PC-3 (cell line): ENCODE results near the gene FARP1. TPM values are rescaled to one million over a fixed set of nuclear protein-coding genes. Genes with fewer than 3 reads are reported as not detected.

Experiments
- ATAC-seq: fragments of 200-7000 bp; cut with Tn5 transposase; 2 replicates; pipeline ENCODE4 v1.9.1; 2020; ENCODE audit warnings: mild to moderate bottlenecking, moderate library complexity
- BruUV-seq: library from RNA; stranded (reverse); fragments of 400-500 nt; replicated peaks from 2 replicates; lab custom pipeline; 2021; lab: Mats Ljungman, UMichigan
- CTCF ChIA-PET: fragments of 300-600 bp; sonication (Branson Sonifier 250); formaldehyde crosslinking; loops from one replicate; lab custom pipeline; 2022; ENCODE audit warnings: antibody characterized with exemption; lab: Charles Lee
- POLR2A ChIA-PET: fragments of 300-600 bp; sonication (Branson Sonifier 250); formaldehyde crosslinking; loops from one replicate; lab custom pipeline; 2022; ENCODE audit warnings: antibody characterized with exemption; ENCODE audit not compliant: unreplicated experiment; lab: Charles Lee
- DNase-seq: peaks from one replicate; pipeline ENCODE4 v3.0.0-alpha.2; 2015
- H2AFZ ChIP-seq: fragments of 300-600 bp; sonication (generic); 2 replicates; pipeline ENCODE4 v1.6.0; 2016; ENCODE audit warnings: antibody characterized with exemption, low read length
- H3F3A ChIP-seq: fragments of 300-600 bp; sonication (generic); one replicate; pipeline ENCODE4 v1.6.0; 2017; ENCODE audit warnings: antibody characterized with exemption, low read length, control low read depth, mild to moderate bottlenecking; ENCODE audit not compliant: unreplicated experiment
- H3K27ac ChIP-seq: fragments of 300-600 bp; sonication (generic); 2 replicates; pipeline ENCODE4 v1.5.1; 2016; ENCODE audit warnings: mild to moderate bottlenecking, low read length
- H3K27me3 ChIP-seq: fragments of 300-600 bp; sonication (generic); 2 replicates; pipeline ENCODE4 v1.6.1; 2016; ENCODE audit warnings: low read length, mixed read lengths
- H3K36me3 ChIP-seq: fragments of 300-600 bp; sonication (generic); 2 replicates; pipeline ENCODE4 v1.6.1; 2016; ENCODE audit warnings: low read depth, mixed run types, low read length, mixed read lengths
- H3K4me1 ChIP-seq: fragments of 300-600 bp; sonication (generic); 2 replicates; pipeline ENCODE4 v1.5.1; 2016; ENCODE audit warnings: low read length; ENCODE audit not compliant: insufficient read depth
- H3K4me2 ChIP-seq: fragments of 300-600 bp; sonication (generic); 2 replicates; pipeline ENCODE4 v1.6.0; 2016; ENCODE audit warnings: low read length
- H3K4me3 ChIP-seq: fragments of 300-600 bp; sonication (generic); 2 replicates; pipeline ENCODE4 v1.5.1; 2016; ENCODE audit warnings: mild to moderate bottlenecking, low read length, mixed read lengths
- H3K79me2 ChIP-seq: fragments of 300-600 bp; sonication (generic); 2 replicates; pipeline ENCODE4 v1.6.1; 2017; ENCODE audit warnings: low read length, mixed read lengths
- H3K9ac ChIP-seq: fragments of 300-600 bp; sonication (generic); 2 replicates; pipeline ENCODE4 v1.6.0; 2016; ENCODE audit warnings: mild to moderate bottlenecking, low read length
- H3K9me2 ChIP-seq: fragments of 300-600 bp; sonication (generic); replicated peaks from 2 replicates; pipeline ENCODE4 v1.6.1; 2016; ENCODE audit warnings: mixed run types, low read length, mixed read lengths
- H3K9me3 ChIP-seq: fragments of 300-600 bp; sonication (generic); 2 replicates; pipeline ENCODE4 v1.6.1; 2016; ENCODE audit warnings: low read length, mixed read lengths
- H4K20me1 ChIP-seq: fragments of 300-600 bp; sonication (generic); 2 replicates; pipeline ENCODE4 v1.6.1; 2016; ENCODE audit warnings: low read length, mixed read lengths
- EZH2 ChIP-seq: fragments of 300-600 bp; sonication (generic); IDR thresholded peaks from one replicate; pipeline ENCODE4 v1.6.1; 2017; ENCODE audit warnings: antibody characterized with exemption, mild to moderate bottlenecking, low read length; ENCODE audit not compliant: unreplicated experiment
- EZH2phosphoT487 ChIP-seq: fragments of 300-600 bp; sonication (generic); IDR thresholded peaks from 2 replicates; pipeline ENCODE4 v1.6.1; 2018; ENCODE audit warnings: mild to moderate bottlenecking, antibody characterized with exemption, low read length, borderline replicate concordance
- intact Hi-C: fragments of 100-400 bp; cut with micrococcal nuclease; formaldehyde crosslinking; loops from 2 replicates; pipeline ENCODE4 v1.9.0; 2023
- total RNA-seq: library from RNA; depleted of rRNA; stranded (reverse); fragments of >200 nt; gene quantifications from 2 replicates; pipeline ENCODE4 v1.2.3, GENCODE V29; 2014
- TF ChIP-seq, protein P1 (sequence below): fragments of 300-600 bp; sonication (generic); conservative IDR thresholded peaks from 2 replicates; pipeline ENCODE4 v1.5.1; 2017; ENCODE audit warnings: antibody characterized with exemption, low read depth, mild to moderate bottlenecking, low read length

FARP1 gene
- total RNA-seq, 1 experiment from 2014 or later = 18.2 TPM

DNA sequence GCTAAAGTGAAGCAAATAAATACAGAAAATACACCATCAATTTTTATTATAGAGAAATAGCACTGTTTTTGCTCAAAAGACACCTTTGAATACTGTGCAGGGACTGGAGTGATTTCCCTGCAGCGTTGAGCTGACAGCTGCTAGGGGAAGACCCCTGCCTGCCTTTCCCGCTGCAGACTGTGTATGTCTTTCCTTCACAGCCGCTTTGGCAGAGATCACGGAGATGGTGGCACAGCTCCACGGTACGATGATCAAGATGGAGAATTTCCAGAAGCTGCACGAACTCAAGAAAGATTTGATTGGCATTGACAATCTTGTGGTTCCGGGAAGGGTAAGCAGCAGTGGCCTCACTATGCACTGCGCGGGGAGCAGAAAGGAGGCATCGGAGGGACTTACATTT, 292.5 kb downstream of the FARP1 start:
- Histone ChIP-seq H3K36me3 (no peaks in the 10 kb centered on the region), H3K4me1 (no peaks in the 10 kb centered on the region), H3K27ac (no peak overlapping the region), H3K4me3 (no peak overlapping the region), H4K20me1 (no peaks in the 10 kb centered on the region), H3K9ac (no peak overlapping the region), H2AFZ (no peak overlapping the region), H3K4me2 (no peak overlapping the region), H3K27me3 (no peaks in the 10 kb centered on the region), H3K79me2 (no peaks in the 10 kb centered on the region), H3K9me3 (no peaks in the 10 kb centered on the region), H3F3A (no peaks in the 10 kb centered on the region), H3K9me2 (no peaks in the 10 kb centered on the region)
- no peak for ATAC-seq
- intact Hi-C loops = no loop called here
- CTCF ChIA-PET = no interaction called here
- BruUV-seq = no TSS peak
- DNase-seq = no peak
- POLR2A ChIA-PET = no interaction called here
- TF ChIP-seq EZH2phosphoT487 = no peak
- TF ChIP-seq, protein P1, sequence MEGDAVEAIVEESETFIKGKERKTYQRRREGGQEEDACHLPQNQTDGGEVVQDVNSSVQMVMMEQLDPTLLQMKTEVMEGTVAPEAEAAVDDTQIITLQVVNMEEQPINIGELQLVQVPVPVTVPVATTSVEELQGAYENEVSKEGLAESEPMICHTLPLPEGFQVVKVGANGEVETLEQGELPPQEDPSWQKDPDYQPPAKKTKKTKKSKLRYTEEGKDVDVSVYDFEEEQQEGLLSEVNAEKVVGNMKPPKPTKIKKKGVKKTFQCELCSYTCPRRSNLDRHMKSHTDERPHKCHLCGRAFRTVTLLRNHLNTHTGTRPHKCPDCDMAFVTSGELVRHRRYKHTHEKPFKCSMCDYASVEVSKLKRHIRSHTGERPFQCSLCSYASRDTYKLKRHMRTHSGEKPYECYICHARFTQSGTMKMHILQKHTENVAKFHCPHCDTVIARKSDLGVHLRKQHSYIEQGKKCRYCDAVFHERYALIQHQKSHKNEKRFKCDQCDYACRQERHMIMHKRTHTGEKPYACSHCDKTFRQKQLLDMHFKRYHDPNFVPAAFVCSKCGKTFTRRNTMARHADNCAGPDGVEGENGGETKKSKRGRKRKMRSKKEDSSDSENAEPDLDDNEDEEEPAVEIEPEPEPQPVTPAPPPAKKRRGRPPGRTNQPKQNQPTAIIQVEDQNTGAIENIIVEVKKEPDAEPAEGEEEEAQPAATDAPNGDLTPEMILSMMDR = no peak
- TF ChIP-seq EZH2 = no peak

DNA sequence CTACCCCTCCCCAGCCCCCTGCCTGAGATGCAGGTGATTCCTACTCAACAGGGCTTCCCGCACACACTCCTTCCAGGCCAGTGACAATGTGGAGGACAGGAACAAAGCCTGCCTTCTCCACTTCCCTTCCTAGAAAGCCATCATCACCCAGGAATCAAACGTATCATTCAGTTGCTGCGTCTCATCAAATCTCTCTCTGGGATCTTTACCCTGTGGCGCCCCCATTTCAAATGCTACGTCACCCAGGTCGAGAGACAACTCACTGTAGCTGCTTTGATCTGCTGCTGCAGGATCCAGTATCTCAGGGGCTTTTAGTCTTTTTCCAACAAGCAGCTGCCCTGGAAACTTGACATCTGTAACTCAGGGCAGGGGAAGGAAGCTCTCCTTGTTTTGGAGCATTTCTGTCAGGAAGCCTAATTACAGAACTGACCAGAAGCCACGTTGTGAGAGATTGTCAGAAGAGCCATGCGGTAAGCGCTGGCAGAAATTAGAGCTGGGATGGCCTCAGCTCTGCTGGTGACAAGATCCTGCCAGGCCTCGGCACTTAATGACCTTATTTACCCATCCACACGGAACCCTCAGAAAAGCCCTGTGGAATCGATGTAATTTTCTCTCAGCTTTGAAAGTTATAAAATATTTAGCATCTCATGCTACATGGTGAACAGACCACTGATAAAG, 293.5 kb downstream of the FARP1 start:
- Histone ChIP-seq H3K79me2 (no peaks in the 10 kb centered on the region), H3K4me3 (no peak overlapping the region), H2AFZ (no peak overlapping the region), H3K27me3 (no peaks in the 10 kb centered on the region), H3K4me2 (no peak overlapping the region), H4K20me1 (no peaks in the 10 kb centered on the region), H3K4me1 (no peaks in the 10 kb centered on the region), H3K36me3 (no peaks in the 10 kb centered on the region), H3K9ac (no peak overlapping the region), H3K9me3 (no peaks in the 10 kb centered on the region), H3F3A (no peaks in the 10 kb centered on the region), H3K9me2 (no peaks in the 10 kb centered on the region), H3K27ac (no peak overlapping the region)
- no peak for TF ChIP-seq EZH2
- TF ChIP-seq EZH2phosphoT487 = no peak
- TF ChIP-seq, protein P1 = no peak
- DNase-seq (no peak), ATAC-seq (no peak)
- BruUV-seq = no TSS peak
- ChIA-PET POLR2A (no interaction called here), CTCF (no interaction called here)
- intact Hi-C loops = no loop called here

DNA sequence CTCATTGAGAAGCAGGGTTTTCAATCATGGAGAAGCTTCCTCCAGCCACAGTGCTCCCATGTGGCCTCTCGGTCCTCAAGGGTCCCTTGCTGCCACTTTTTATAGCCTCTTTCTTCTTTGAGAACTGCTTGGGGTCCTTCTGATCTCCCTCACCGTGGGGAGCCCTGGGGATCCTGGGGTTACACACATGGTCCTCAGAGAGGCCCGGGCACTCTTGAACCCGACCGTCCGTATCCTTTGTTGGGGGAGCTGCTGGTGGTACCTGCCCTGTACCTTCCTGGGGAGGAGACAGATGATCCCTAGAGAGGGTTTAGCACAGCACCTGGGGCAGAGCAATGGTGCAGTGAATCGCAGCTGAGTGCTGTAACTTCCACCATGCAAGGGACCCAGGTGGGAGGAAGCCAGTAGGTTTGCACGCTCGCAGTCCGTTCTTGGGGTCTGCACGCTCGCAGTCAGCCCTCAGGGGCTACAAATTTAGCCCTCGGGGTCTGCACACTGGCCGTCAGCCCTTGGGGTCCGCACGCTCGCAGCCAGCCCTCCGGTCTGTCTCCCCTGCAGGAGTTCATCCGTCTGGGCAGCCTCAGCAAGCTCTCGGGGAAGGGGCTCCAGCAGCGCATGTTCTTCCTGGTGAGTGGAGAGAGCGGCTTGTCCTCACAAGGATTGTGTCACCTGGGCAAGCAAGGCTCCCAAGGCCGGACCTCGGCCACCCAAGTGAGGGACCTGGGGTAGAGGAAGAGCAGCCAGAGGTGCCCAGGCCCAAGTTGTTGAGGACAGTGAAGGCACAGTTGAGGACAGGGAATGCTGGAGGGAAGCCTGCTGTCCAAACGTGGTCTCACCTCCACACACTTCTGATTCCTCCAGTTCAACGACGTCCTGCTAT, 295.6 kb downstream of the FARP1 start:
- H3K9me2 ChIP-seq = no peaks in the 10 kb centered on the region
- no peak for DNase-seq
- no peaks in the 10 kb centered on the region for H4K20me1 ChIP-seq
- no peak overlapping the region for H2AFZ ChIP-seq
- H3K79me2 ChIP-seq = no peaks in the 10 kb centered on the region
- no peak overlapping the region for H3K27ac ChIP-seq
- intact Hi-C loops = no loop called here
- CTCF ChIA-PET = no interaction called here
- ATAC-seq = no peak
- H3K27me3 ChIP-seq = no peaks in the 10 kb centered on the region
- H3K9me3 ChIP-seq = no peaks in the 10 kb centered on the region
- H3K36me3 ChIP-seq = no peaks in the 10 kb centered on the region
- H3K4me1 ChIP-seq = peaks cover 6% of the 10 kb centered on the region; the same call in 1 of the 2 replicates
- no peak overlapping the region for H3K4me3 ChIP-seq
- POLR2A ChIA-PET = no interaction called here
- H3K4me2 ChIP-seq = no peak overlapping the region
- H3K9ac ChIP-seq = no peak overlapping the region
- H3F3A ChIP-seq = no peaks in the 10 kb centered on the region
- no peak for TF ChIP-seq EZH2phosphoT487
- TF ChIP-seq EZH2 = no peak
- TF ChIP-seq, protein P1 = no peak
- BruUV-seq = no TSS peak
